ENCODE measurements around the gene TCP1. TPM values are rescaled to one million over a fixed set of nuclear protein-coding genes. Genes with fewer than 3 reads are reported as not detected.

Gene TCP1
- total RNA-seq, 4 donors from 2014 or later: 103 to 140 (median 121) TPM

- H3K36me3 ChIP-seq: peaks cover 48 to 92% (median 70%) of the 10 kb centered on the region in 4 donors
- TF ChIP-seq CTCF (IDR thresholded peaks at IDR 0.05) (no peak), POLR2A (IDR thresholded peaks at IDR 0.05; ENCODE audit: low read depth) (no peak), POLR2AphosphoS5 (IDR thresholded peaks at IDR 0.05) (no peak), EP300 (IDR thresholded peaks at IDR 0.05) (no peak)
- no peak overlapping the region for H3K27ac ChIP-seq (replicated peaks in 1 of 4)
- no peak for DNase-seq (ENCODE audit: extremely low spot score)
- 60% methylated on average over 3 of the region's 3 CpGs for WGBS
- H3K27me3 ChIP-seq: no peaks in the 10 kb centered on the region
- peaks cover 0 to 19% (median 0%) of the 10 kb centered on the region in 4 donors for H3K4me1 ChIP-seq
- H3K4me3 ChIP-seq: no peak overlapping the region
- intact Hi-C loops (cut with DNase I): no loop called here
- no peaks in the 10 kb centered on the region for H3K9me3 ChIP-seq
These were observed 10.8 kb downstream of the TCP1 start for GRCh38 chr6:159778542-159779103.

- intact Hi-C loops (cut with DNase I): no loop called here
- H3K27ac ChIP-seq (replicated peaks in 1 of 4): no peak overlapping the region
- H3K36me3 ChIP-seq: peaks cover 48 to 90% (median 65%) of the 10 kb centered on the region in 4 donors
- DNase-seq (ENCODE audit: extremely low spot score): no peak
- 55% methylated on average over 1 of the region's 1 CpG for WGBS
- H3K27me3 ChIP-seq: no peaks in the 10 kb centered on the region
- TF ChIP-seq POLR2AphosphoS5 (IDR thresholded peaks at IDR 0.05) (no peak), EP300 (IDR thresholded peaks at IDR 0.05) (no peak), CTCF (IDR thresholded peaks at IDR 0.05) (no peak), POLR2A (IDR thresholded peaks at IDR 0.05; ENCODE audit: low read depth) (no peak)
- no peak overlapping the region for H3K4me3 ChIP-seq
- no peaks in the 10 kb centered on the region for H3K9me3 ChIP-seq
- peaks cover 0 to 14% (median 0%) of the 10 kb centered on the region in 4 donors for H3K4me1 ChIP-seq
These were observed 11.3 kb downstream of the TCP1 start for GRCh38 chr6:159778131-159778530.

GRCh38 chr6:159777240-159777904 is 12.0 kb downstream of the TCP1 start:
- intact Hi-C loops (cut with DNase I): no loop called here
- Histone ChIP-seq H3K36me3 (peaks cover 41 to 88% (median 57%) of the 10 kb centered on the region in 4 donors), H3K27me3 (no peaks in the 10 kb centered on the region), H3K4me1 (peaks cover 0 to 7% (median 0%) of the 10 kb centered on the region in 4 donors), H3K27ac (replicated peaks in 1 of 4) (no peak overlapping the region), H3K4me3 (no peak overlapping the region), H3K9me3 (no peaks in the 10 kb centered on the region)
- DNase-seq (ENCODE audit: extremely low spot score): no peak
- WGBS: 79% methylated on average over 7 of the region's 7 CpGs
- TF ChIP-seq EP300 (IDR thresholded peaks at IDR 0.05): no peak
- no peak for TF ChIP-seq POLR2A (IDR thresholded peaks at IDR 0.05; ENCODE audit: low read depth)
- no peak for TF ChIP-seq POLR2AphosphoS5 (IDR thresholded peaks at IDR 0.05)
- no peak for TF ChIP-seq CTCF (IDR thresholded peaks at IDR 0.05)

- no peak overlapping the region for H3K27ac ChIP-seq (replicated peaks in 1 of 4)
- TF ChIP-seq POLR2AphosphoS5 (IDR thresholded peaks at IDR 0.05) (no peak), POLR2A (IDR thresholded peaks at IDR 0.05; ENCODE audit: low read depth) (no peak)
- no peaks in the 10 kb centered on the region for H3K4me1 ChIP-seq
- intact Hi-C loops (cut with DNase I): no loop called here
- no peak for DNase-seq (ENCODE audit: extremely low spot score)
- peaks cover 0 to 55% (median 18%) of the 10 kb centered on the region in 4 donors for H3K36me3 ChIP-seq
- WGBS: 45% methylated on average over 1 of the region's 1 CpG
- no peaks in the 10 kb centered on the region for H3K9me3 ChIP-seq
- H3K4me3 ChIP-seq: no peak overlapping the region
- H3K27me3 ChIP-seq: no peaks in the 10 kb centered on the region
These were observed 17.2 kb downstream of the TCP1 start for GRCh38 chr6:159772196-159772595.

- DNase-seq (ENCODE audit: extremely low spot score): no peak
- Histone ChIP-seq H3K36me3 (peaks cover 0 to 48% (median 21%) of the 10 kb centered on the region in 4 donors), H3K27me3 (no peaks in the 10 kb centered on the region), H3K4me3 (no peak overlapping the region), H3K27ac (replicated peaks in 1 of 4) (no peak overlapping the region), H3K4me1 (no peaks in the 10 kb centered on the region), H3K9me3 (no peaks in the 10 kb centered on the region)
- intact Hi-C loops (cut with DNase I): no loop called here
- TF ChIP-seq EP300 (IDR thresholded peaks at IDR 0.05): no peak
- no peak for TF ChIP-seq POLR2A (IDR thresholded peaks at IDR 0.05; ENCODE audit: low read depth)
- no peak for TF ChIP-seq CTCF (IDR thresholded peaks at IDR 0.05)
- TF ChIP-seq POLR2AphosphoS5 (IDR thresholded peaks at IDR 0.05): no peak
These were observed 19.9 kb downstream of the TCP1 start for GRCh38 chr6:159769470-159769869.
